ENCODE data around the gene SLC37A4.

SLC37A4 gene

DNA sequence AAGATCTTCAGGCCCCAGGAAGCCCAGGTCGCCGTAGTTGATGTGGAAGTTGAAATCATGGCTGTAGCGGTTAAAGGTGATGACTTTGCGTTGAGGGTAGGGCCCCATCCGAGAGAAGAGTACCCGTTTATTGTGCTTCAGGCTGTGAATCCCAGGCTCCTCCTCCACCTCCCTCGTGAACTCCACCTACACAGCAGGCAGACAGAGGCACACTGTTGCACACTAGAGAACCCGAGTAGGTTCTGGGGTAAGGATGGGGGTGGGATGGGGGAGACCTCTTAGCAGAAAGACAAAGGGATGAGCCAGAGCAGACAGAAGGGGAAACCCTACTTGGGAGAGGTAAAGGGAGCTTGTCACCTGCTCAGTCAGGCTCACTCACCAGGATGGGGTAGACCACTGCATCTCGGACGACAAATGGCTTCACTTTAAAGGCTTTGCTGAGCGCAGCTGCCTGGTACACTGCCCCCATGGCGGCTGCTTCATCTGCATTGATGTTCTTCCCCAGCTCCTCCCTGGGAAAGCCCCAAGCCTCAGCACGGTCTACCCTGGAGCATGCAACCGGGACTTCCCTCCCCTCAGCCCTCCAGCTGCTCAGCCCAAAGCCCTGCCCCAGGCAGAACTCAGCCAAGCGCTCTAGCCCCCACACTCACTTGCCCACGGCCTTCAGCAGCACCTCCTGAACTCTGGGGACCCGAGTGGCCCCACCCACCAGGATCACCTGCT lies 20.9 kb upstream of the SLC37A4 start:
- H3K4me3 ChIP-seq (ENCODE audit: low read depth, low read length), result no peak overlapping the region
- TF ChIP-seq, protein P1, sequence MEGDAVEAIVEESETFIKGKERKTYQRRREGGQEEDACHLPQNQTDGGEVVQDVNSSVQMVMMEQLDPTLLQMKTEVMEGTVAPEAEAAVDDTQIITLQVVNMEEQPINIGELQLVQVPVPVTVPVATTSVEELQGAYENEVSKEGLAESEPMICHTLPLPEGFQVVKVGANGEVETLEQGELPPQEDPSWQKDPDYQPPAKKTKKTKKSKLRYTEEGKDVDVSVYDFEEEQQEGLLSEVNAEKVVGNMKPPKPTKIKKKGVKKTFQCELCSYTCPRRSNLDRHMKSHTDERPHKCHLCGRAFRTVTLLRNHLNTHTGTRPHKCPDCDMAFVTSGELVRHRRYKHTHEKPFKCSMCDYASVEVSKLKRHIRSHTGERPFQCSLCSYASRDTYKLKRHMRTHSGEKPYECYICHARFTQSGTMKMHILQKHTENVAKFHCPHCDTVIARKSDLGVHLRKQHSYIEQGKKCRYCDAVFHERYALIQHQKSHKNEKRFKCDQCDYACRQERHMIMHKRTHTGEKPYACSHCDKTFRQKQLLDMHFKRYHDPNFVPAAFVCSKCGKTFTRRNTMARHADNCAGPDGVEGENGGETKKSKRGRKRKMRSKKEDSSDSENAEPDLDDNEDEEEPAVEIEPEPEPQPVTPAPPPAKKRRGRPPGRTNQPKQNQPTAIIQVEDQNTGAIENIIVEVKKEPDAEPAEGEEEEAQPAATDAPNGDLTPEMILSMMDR (IDR thresholded peaks at IDR 0.05; ENCODE audit: control insufficient read depth, extremely low read depth, insufficient read depth), result no peak
- no peak for DNase-seq (ENCODE audit: low read depth)

DNA sequence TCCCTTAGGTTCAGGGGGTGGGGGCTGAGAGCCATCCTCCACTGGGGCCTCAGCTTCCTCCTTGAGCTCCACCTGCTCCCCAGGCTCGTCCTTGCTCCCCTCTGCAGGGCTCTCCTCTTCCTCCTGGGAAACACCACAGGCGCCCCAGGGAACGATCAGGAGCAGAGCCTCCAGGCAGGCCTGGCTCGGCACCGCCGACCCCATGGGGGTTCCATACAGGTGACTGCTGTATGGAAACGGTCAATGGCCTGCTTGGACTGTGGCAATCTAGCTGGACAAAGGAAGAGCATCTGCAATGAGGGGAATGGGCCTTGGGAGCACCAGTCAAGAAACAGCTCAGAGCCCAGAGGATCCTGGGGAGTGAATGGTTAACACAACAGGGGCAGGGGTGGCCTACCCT lies 18.4 kb upstream of the SLC37A4 start:
- DNase-seq (ENCODE audit: low read depth), result no peak
- TF ChIP-seq, protein P1 (IDR thresholded peaks at IDR 0.05; ENCODE audit: control insufficient read depth, extremely low read depth, insufficient read depth), result no peak
- no peak overlapping the region for H3K4me3 ChIP-seq (ENCODE audit: low read depth, low read length)

DNA sequence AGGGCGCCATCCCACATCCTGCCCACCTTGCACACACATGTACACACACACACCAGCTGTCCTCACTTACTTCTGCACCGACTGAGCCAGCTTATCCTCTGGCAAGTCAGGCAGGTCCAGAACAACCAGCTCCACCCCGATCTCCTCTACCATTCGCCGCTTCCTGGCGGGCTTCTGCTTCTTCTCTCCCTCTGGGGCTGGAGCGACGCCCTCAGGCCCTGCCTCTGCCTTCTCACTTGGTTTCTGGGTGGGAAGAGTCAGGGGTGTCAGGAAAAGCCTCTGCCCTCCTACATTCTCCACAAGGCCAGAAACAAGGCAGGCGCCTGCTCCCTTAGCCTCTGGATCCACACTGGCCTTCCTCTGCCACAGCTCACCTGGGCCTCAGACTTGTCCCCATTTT lies 18.0 kb upstream of the SLC37A4 start:
- H3K4me3 ChIP-seq (ENCODE audit: low read depth, low read length), result no peak overlapping the region
- DNase-seq (ENCODE audit: low read depth), result no peak
- TF ChIP-seq, protein P1 (IDR thresholded peaks at IDR 0.05; ENCODE audit: control insufficient read depth, extremely low read depth, insufficient read depth), result no peak

DNA sequence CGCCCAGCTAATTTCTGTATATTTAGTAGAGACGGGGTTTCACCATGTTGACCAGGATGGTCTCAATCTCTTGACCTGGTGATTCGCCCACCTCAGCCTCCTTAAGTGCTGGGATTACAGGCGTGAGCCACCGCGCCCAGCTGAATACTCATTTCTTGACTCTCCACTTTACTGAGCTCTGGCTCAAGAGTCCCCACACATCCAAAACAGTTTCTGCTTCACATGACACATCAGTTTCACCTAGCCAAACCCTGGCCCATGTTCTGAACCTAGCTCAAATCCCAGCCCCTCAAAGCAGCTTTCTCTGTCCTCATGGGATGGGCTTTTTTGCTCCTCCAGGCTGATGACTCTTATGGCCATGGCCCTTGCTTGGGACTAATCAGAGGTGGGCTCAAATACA lies 16.5 kb upstream of the SLC37A4 start:
- TF ChIP-seq, protein P1 (IDR thresholded peaks at IDR 0.05; ENCODE audit: control insufficient read depth, extremely low read depth, insufficient read depth), result no peak

DNA sequence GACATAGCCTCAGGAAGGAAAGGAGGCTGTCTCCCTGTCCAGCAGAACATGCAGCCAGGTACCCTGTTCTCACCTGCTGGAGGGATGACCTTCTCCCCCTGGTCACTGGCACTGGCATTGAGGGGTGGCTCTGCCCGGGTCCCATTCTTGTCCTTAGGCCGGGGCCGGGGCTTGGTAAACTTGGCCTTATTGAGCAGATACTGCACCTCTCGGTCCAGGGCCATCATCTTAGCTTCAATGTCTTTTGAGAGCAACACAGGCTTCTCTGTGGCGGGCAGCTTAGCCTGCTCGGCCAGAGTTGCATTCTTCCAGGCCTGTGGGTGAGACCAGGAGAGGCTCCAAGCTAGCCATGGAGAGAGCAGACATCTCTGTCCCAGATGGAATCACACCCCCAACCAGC lies 15.8 kb upstream of the SLC37A4 start:
- TF ChIP-seq, protein P1 (IDR thresholded peaks at IDR 0.05; ENCODE audit: control insufficient read depth, extremely low read depth, insufficient read depth), result no peak
- no peak for DNase-seq (ENCODE audit: low read depth)
- H3K4me3 ChIP-seq (ENCODE audit: low read depth, low read length), result no peak overlapping the region

More for the DNA sequence above, 16.5 kb upstream of the SLC37A4 start:
- no peak overlapping the region for H3K4me3 ChIP-seq (ENCODE audit: low read depth, low read length)
- no peak for DNase-seq (ENCODE audit: low read depth)

DNA sequence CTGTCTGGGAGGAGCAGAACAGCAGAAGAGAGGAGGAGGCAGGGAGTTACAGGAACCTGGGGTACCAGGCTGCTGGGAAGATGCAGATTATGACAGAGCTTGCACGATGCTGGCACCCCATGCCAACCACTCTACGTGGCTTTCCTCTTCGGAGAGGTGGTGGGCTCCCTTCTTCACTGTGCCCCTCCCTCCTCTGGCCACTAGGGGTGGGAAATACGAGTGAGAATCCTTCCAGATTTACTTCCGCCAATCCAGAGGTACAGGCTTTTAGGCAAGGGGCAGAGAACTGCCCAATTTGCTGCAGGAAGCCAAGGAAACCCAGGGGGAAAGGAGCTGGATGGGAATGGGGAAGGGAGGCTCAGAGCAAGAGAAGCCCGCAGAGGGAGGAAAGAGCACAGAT lies 14.0 kb upstream of the SLC37A4 start:
- no peak for DNase-seq (ENCODE audit: low read depth)
- TF ChIP-seq, protein P1 (IDR thresholded peaks at IDR 0.05; ENCODE audit: control insufficient read depth, extremely low read depth, insufficient read depth), result peak; percentile 17; the same call in 1 of the 2 replicates

DNA sequence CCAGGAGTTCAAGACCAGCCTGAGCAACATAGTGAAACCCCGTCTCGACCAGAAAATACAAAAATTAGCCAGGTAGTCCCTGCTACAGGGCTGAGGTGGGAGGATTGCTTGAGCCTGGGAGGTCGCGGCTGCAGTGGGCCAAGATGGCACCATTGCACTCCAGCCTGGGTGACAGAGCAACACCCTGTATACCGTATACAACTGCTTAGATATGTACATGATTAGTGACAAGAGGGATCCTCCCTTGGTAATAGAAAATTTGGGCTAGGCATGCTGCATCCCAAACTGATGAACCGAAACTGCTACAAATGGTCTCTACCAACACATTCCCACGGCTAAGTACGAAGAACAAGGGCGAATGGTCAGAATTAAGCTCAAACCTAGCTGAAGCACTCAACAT lies 12.2 kb upstream of the SLC37A4 start:
- H3K4me3 ChIP-seq (ENCODE audit: low read depth, low read length), result no peak overlapping the region
- TF ChIP-seq, protein P1 (IDR thresholded peaks at IDR 0.05; ENCODE audit: control insufficient read depth, extremely low read depth, insufficient read depth), result no peak
- no peak for DNase-seq (ENCODE audit: low read depth)

More for the DNA sequence above, 14.0 kb upstream of the SLC37A4 start:
- H3K4me3 ChIP-seq (ENCODE audit: low read depth, low read length), result no peak overlapping the region

Measured in LNCaP clone FGC (cell line).